Activated B cell treated with CpG ODN at 0.5 μM for 24 hours (primary cell): ENCODE data around the gene GIMD1. TPM values are rescaled to one million over a fixed set of nuclear protein-coding genes. Genes with fewer than 3 reads are reported as not detected.

Experiments
- ATAC-seq: fragments of 200-7000 bp; cut with Tn5 transposase; one replicate; pipeline ENCODE4 v1.10.0; 2021; ENCODE audit warnings: low read depth, mild to moderate bottlenecking, moderate library complexity
- CTCF ChIA-PET: fragments of 350-600 bp; sonication (Branson Sonifier 250); formaldehyde crosslinking; loops from one replicate; lab custom pipeline; 2021; ENCODE audit warnings: antibody characterized with exemption; lab: Charles Lee
- POLR2A ChIA-PET: fragments of 350-600 bp; sonication (Branson Sonifier 250); formaldehyde crosslinking; loops from one replicate; lab custom pipeline; 2021; ENCODE audit warnings: antibody characterized with exemption; lab: Charles Lee
- DNase-seq: peaks from one replicate; pipeline ENCODE4 v3.0.0; 2022
- H3K27ac Mint-ChIP-seq: one replicate; pipeline ENCODE4 v1.8.0; 2020; ENCODE audit warnings: mixed read lengths
- H3K27me3 Mint-ChIP-seq: one replicate; pipeline ENCODE4 v1.8.0; 2021; ENCODE audit warnings: mixed read lengths
- H3K36me3 Mint-ChIP-seq: one replicate; pipeline ENCODE4 v1.8.0; 2021; ENCODE audit warnings: low read depth, mixed read lengths
- H3K4me1 Mint-ChIP-seq: one replicate; pipeline ENCODE4 v1.8.0; 2021; ENCODE audit warnings: mixed read lengths
- H3K4me3 Mint-ChIP-seq: one replicate; pipeline ENCODE4 v1.8.0; 2020; ENCODE audit warnings: mild to moderate bottlenecking, mixed read lengths
- H3K9me3 Mint-ChIP-seq: one replicate; pipeline ENCODE4 v1.8.0; 2020; ENCODE audit warnings: mixed read lengths
- intact Hi-C: fragments of 100-400 bp; cut with micrococcal nuclease; formaldehyde crosslinking; loops from one replicate; pipeline ENCODE4 v1.15.1; 2024
- total RNA-seq: library from RNA; stranded (reverse); gene quantifications from 2 replicates; pipeline ENCODE4 v1.2.3, GENCODE V29; 2022
- TF ChIP-seq, protein P1 (sequence below): fragments of 200-600 bp; IDR thresholded peaks from one replicate; pipeline ENCODE4 v1.8.0; 2022; ENCODE audit warnings: antibody characterized with exemption, mild to moderate bottlenecking

The GIMD1 gene
- total RNA-seq, 1 donor from 2014 or later = not detected

DNA sequence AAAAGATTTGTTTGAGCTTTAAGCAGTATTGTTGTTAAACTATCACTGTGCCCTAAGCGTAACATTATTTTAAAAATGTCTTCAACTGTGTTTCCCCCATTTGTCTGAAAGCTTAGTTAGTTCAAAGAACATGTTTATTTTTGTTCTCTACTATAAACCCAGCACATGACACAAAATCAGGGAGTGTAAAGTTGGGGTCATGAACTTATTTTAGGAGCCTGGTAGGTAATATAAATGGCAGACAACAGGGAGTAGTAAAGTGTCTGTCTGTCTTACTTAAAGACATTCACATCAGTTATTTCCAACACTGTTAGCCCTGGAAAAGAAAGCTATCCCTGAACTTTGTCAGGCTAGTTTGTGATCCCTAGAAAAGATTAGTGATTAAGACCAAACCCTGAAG lies 48.3 kb downstream of the GIMD1 start:
- H3K36me3 Mint-ChIP-seq = peaks cover 28% of the 10 kb centered on the region

DNA sequence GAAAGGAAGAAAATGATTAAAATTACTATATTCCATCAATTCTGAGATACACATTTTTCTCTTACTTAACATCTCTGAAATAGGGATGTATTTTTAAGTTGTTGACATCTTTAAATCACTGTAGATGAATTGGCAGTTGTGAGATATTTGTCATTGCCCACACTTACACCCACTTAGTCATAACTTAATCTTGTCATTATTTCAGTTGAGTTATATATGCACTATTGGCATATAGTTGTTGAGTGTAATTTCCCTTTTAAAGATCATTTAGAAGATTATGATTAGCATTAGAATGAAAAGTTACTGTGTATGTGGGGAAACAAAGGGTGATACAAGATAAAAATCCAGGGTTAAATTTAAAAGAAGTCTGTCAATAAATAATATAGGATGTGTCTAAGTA lies 50.1 kb downstream of the GIMD1 start:
- Mint-ChIP-seq H3K9me3 (no peaks in the 10 kb centered on the region), H3K4me3 (no peak overlapping the region), H3K27me3 (no peaks in the 10 kb centered on the region), H3K27ac (no peak overlapping the region), H3K36me3 (peaks cover 23% of the 10 kb centered on the region), H3K4me1 (peaks cover 36% of the 10 kb centered on the region)
- no peak for ATAC-seq
- POLR2A ChIA-PET = no interaction called here
- TF ChIP-seq, protein P1, sequence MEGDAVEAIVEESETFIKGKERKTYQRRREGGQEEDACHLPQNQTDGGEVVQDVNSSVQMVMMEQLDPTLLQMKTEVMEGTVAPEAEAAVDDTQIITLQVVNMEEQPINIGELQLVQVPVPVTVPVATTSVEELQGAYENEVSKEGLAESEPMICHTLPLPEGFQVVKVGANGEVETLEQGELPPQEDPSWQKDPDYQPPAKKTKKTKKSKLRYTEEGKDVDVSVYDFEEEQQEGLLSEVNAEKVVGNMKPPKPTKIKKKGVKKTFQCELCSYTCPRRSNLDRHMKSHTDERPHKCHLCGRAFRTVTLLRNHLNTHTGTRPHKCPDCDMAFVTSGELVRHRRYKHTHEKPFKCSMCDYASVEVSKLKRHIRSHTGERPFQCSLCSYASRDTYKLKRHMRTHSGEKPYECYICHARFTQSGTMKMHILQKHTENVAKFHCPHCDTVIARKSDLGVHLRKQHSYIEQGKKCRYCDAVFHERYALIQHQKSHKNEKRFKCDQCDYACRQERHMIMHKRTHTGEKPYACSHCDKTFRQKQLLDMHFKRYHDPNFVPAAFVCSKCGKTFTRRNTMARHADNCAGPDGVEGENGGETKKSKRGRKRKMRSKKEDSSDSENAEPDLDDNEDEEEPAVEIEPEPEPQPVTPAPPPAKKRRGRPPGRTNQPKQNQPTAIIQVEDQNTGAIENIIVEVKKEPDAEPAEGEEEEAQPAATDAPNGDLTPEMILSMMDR = no peak
- CTCF ChIA-PET = no interaction called here
- intact Hi-C loops = loop anchor here (5.0 kb wide), 1 partner anchor 1669 kb away; the partner anchor contains the start of gene HADH
- DNase-seq = no peak

More for the DNA sequence above, 48.3 kb downstream of the GIMD1 start:
- CTCF ChIA-PET = no interaction called here
- intact Hi-C loops = no loop called here
- TF ChIP-seq, protein P1 = no peak
- H3K4me1 Mint-ChIP-seq = peaks cover 22% of the 10 kb centered on the region
- H3K4me3 Mint-ChIP-seq = no peak overlapping the region
- POLR2A ChIA-PET = no interaction called here
- no peak overlapping the region for H3K27ac Mint-ChIP-seq
- no peaks in the 10 kb centered on the region for H3K9me3 Mint-ChIP-seq
- no peaks in the 10 kb centered on the region for H3K27me3 Mint-ChIP-seq
- ATAC-seq (no peak), DNase-seq (no peak)

DNA sequence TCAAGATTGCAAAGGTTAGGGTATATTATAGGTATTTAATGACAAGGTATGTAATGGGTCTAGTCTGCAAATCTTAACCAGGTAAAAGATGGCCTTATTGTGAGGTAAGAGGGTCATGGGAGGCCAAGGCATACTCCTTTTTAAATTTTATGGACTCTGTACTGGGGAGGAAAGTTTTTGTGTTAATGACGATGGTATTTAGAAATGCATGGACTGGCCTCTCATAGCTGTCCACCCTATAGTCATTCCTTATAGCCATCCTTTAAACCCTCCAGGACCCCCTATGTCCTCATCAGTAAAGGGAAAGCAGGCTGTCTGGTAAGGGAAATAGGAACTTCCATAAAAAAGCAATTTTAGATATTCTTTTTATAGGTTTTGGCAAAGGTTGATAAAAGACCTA lies 50.8 kb downstream of the GIMD1 start:
- ATAC-seq = no peak
- H3K27me3 Mint-ChIP-seq = no peaks in the 10 kb centered on the region
- CTCF ChIA-PET = no interaction called here
- no peak overlapping the region for H3K4me3 Mint-ChIP-seq
- no peak for DNase-seq
- POLR2A ChIA-PET = no interaction called here
- H3K27ac Mint-ChIP-seq = no peak overlapping the region
- H3K36me3 Mint-ChIP-seq = peaks cover 21% of the 10 kb centered on the region
- H3K4me1 Mint-ChIP-seq = peaks cover 36% of the 10 kb centered on the region
- intact Hi-C loops = loop anchor here (2.0 to 5.0 kb wide), 3 partner anchors 15 to 1669 kb away; partner anchors contain the start of genes CYP2U1 and HADH
- TF ChIP-seq, protein P1 = no peak
- no peaks in the 10 kb centered on the region for H3K9me3 Mint-ChIP-seq

DNA sequence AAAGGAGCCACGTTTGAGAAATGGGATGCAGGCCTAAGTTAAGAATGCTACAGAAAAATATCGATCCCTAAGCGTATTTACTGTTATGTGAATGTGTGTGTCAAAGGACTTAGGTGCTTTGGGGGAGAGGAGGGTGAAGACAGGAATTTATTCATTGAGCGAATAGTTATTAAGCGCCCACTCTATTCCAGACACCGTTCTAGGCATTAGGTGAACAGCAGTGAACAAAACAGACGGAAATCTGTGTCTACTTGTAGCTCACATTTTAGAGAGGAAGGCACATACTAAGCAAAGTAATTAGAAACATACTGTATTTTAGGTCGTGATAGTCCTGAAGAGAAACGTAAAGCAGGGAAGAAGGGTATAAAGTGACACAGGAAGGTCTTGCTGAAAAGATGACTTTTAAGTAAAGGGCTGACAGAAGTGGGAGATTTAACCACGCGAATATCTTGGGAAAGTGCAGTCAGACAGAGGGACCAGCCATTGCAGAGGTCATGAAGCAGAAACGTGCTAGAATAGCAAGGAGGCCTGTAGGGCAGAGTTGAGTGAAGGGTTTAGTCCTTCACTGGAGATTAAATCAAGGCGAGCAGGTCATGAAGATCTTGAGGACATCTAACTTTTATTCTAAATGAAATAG lies 51.7 kb downstream of the GIMD1 start:
- POLR2A ChIA-PET = interaction anchor here (1.6 kb wide), 1 partner anchor 1403 kb away, joined by 11 read pairs; the partner anchor contains the start of gene PAPSS1
- H3K27ac Mint-ChIP-seq = no peak overlapping the region
- ATAC-seq (no peak), DNase-seq (no peak)
- intact Hi-C loops = loop anchor here (1.0 to 5.0 kb wide), 7 partner anchors 16 to 1670 kb away; partner anchors contain the start of genes CYP2U1, GSTCD, HADH and INTS12
- H3K4me3 Mint-ChIP-seq = no peak overlapping the region
- CTCF ChIA-PET = no interaction called here
- peaks cover 35% of the 10 kb centered on the region for H3K4me1 Mint-ChIP-seq
- TF ChIP-seq, protein P1 = no peak
- no peaks in the 10 kb centered on the region for H3K9me3 Mint-ChIP-seq
- peaks cover 20% of the 10 kb centered on the region for H3K36me3 Mint-ChIP-seq
- H3K27me3 Mint-ChIP-seq = no peaks in the 10 kb centered on the region

DNA sequence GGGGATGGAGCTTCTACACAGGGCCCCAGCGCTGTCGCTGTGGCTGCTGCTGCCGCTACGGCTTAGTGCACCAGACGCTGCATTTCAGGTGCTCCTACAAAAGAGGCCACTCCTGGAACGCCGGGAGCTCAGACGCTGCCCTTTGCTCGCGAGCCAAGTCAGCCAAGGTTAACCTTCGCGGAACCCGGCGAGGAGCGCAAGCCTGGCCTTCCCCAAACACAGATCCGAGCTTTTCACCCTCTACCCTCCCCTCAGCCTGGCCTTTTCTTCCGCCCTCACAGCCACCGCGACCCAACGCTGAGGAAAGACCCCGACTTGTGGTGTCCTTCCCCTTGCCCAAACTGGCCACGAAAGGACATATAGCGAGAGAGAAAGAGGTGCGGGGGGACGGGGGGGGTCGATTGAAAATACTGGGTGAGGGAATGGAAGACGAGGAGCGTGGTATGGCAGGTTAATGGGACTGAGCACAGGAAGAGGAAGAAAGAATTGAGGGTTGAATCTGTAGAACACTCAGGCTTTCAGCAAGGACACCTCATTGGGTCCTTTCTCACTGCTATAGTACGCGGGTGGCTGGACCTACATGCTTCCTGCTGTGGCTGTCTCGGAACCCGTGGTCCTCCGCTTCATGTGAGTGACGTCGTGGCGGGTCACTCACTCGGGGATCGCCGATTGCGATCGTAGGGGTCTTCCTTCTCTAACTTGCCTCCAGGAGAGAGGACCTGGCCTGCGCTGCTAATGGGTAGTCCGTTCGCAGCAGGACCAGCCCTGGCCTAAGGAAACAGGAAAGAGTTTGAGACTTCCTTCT lies 52.4 kb downstream of the GIMD1 start, which contains the start of the genes AIMP1 and TBCK:
AIMP1 (plus strand) TSS at position 583 of the 805 bp plus-strand sequence. CDS start 8,460 bp downstream, outside the sequence.
TBCK (minus strand) TSS at position 242 of the 805 bp plus-strand sequence. CDS start 7,249 bp downstream, outside the sequence.
- H3K9me3 Mint-ChIP-seq = no peaks in the 10 kb centered on the region
- no peaks in the 10 kb centered on the region for H3K27me3 Mint-ChIP-seq
- DNase-seq (peak; percentile 78), ATAC-seq (peak; percentile 90)
- TF ChIP-seq, protein P1 = no peak
- H3K36me3 Mint-ChIP-seq = peaks cover 17% of the 10 kb centered on the region
- no peak within 1 kb of the TSS for H3K4me3 Mint-ChIP-seq
- H3K4me1 Mint-ChIP-seq = peaks cover 35% of the 10 kb centered on the region
- intact Hi-C loops = loop anchor here (1.0 to 5.0 kb wide), 7 partner anchors 17 to 1671 kb away; partner anchors contain the start of genes CYP2U1, GSTCD, HADH and INTS12
- H3K27ac Mint-ChIP-seq = no peak within 1 kb of the TSS
- CTCF ChIA-PET = no interaction called here
- POLR2A ChIA-PET = interaction anchor here (1.0 to 1.6 kb wide), 3 partner anchors 11 to 1404 kb away, joined by 5 to 11 read pairs (median 6); partner anchors contain the start of gene PAPSS1
